ENCODE measurements around the gene C14orf132.

C14orf132 gene

GRCh38 chr14:96054661-96055060 lies 15.5 kb downstream of the C14orf132 start:
- Histone ChIP-seq H4K20me1 (ENCODE audit: insufficient read depth, low read length, poor library complexity, severe bottlenecking) (no peaks in the 10 kb centered on the region), H3K79me2 (ENCODE audit: insufficient read depth, low read length) (no peaks in the 10 kb centered on the region), H3K9me2 (replicated peaks; ENCODE audit: low read depth, low read length) (no peaks in the 10 kb centered on the region), H3K4me2 (ENCODE audit: low read depth, low read length, poor library complexity, severe bottlenecking) (no peak overlapping the region), H2AFZ (ENCODE audit: low read length) (no peak overlapping the region), H3K4me1 (ENCODE audit: insufficient read depth, low read length, poor library complexity, severe bottlenecking) (no peaks in the 10 kb centered on the region), H3K36me3 (ENCODE audit: insufficient read depth, low read length) (no peaks in the 10 kb centered on the region), H3K4me3 (ENCODE audit: low read length, poor library complexity, severe bottlenecking) (no peak overlapping the region), H3F3A (ENCODE audit: low read depth) (no peaks in the 10 kb centered on the region), H3K9me3 (ENCODE audit: insufficient read depth, low read depth, low read length) (no peaks in the 10 kb centered on the region), H3K27me3 (ENCODE audit: insufficient read depth, low read length, poor library complexity, severe bottlenecking) (no peaks in the 10 kb centered on the region), H3K9ac (ENCODE audit: low read depth, low read length, poor library complexity, severe bottlenecking) (no peak overlapping the region)
- no peak for TF ChIP-seq CTCF (conservative IDR thresholded peaks at IDR 0.05; ENCODE audit: low read length)
- no peak for TF ChIP-seq EZH2phosphoT487 (IDR thresholded peaks at IDR 0.05; ENCODE audit: borderline replicate concordance)

- H3K36me3 ChIP-seq (ENCODE audit: insufficient read depth, low read length): no peaks in the 10 kb centered on the region
- TF ChIP-seq EZH2phosphoT487 (IDR thresholded peaks at IDR 0.05; ENCODE audit: borderline replicate concordance): no peak
- TF ChIP-seq CTCF (conservative IDR thresholded peaks at IDR 0.05; ENCODE audit: low read length): no peak
- H3F3A ChIP-seq (ENCODE audit: low read depth): no peaks in the 10 kb centered on the region
- H3K4me2 ChIP-seq (ENCODE audit: low read depth, low read length, poor library complexity, severe bottlenecking): no peak overlapping the region
- no peak overlapping the region for H3K4me3 ChIP-seq (ENCODE audit: low read length, poor library complexity, severe bottlenecking)
- H3K9ac ChIP-seq (ENCODE audit: low read depth, low read length, poor library complexity, severe bottlenecking): no peak overlapping the region
- H2AFZ ChIP-seq (ENCODE audit: low read length): no peak overlapping the region
- H3K9me3 ChIP-seq (ENCODE audit: insufficient read depth, low read depth, low read length): no peaks in the 10 kb centered on the region
- no peaks in the 10 kb centered on the region for H3K9me2 ChIP-seq (replicated peaks; ENCODE audit: low read depth, low read length)
- H4K20me1 ChIP-seq (ENCODE audit: insufficient read depth, low read length, poor library complexity, severe bottlenecking): no peaks in the 10 kb centered on the region
- no peaks in the 10 kb centered on the region for H3K4me1 ChIP-seq (ENCODE audit: insufficient read depth, low read length, poor library complexity, severe bottlenecking)
- H3K27me3 ChIP-seq (ENCODE audit: insufficient read depth, low read length, poor library complexity, severe bottlenecking): no peaks in the 10 kb centered on the region
- no peaks in the 10 kb centered on the region for H3K79me2 ChIP-seq (ENCODE audit: insufficient read depth, low read length)
Observed at GRCh38 chr14:96055065-96055752, 16.0 kb downstream of the C14orf132 start.

GRCh38 chr14:96055753-96056508 lies 16.8 kb downstream of the C14orf132 start:
- no peak overlapping the region for H2AFZ ChIP-seq (ENCODE audit: low read length)
- no peak overlapping the region for H3K9ac ChIP-seq (ENCODE audit: low read depth, low read length, poor library complexity, severe bottlenecking)
- TF ChIP-seq CTCF (conservative IDR thresholded peaks at IDR 0.05; ENCODE audit: low read length): no peak
- TF ChIP-seq EZH2phosphoT487 (IDR thresholded peaks at IDR 0.05; ENCODE audit: borderline replicate concordance): no peak
- no peaks in the 10 kb centered on the region for H3K79me2 ChIP-seq (ENCODE audit: insufficient read depth, low read length)
- H3K9me2 ChIP-seq (replicated peaks; ENCODE audit: low read depth, low read length): no peaks in the 10 kb centered on the region
- no peak overlapping the region for H3K4me3 ChIP-seq (ENCODE audit: low read length, poor library complexity, severe bottlenecking)
- no peaks in the 10 kb centered on the region for H3K4me1 ChIP-seq (ENCODE audit: insufficient read depth, low read length, poor library complexity, severe bottlenecking)
- H3F3A ChIP-seq (ENCODE audit: low read depth): no peaks in the 10 kb centered on the region
- no peak overlapping the region for H3K4me2 ChIP-seq (ENCODE audit: low read depth, low read length, poor library complexity, severe bottlenecking)
- no peaks in the 10 kb centered on the region for H3K9me3 ChIP-seq (ENCODE audit: insufficient read depth, low read depth, low read length)
- H3K36me3 ChIP-seq (ENCODE audit: insufficient read depth, low read length): no peaks in the 10 kb centered on the region
- H4K20me1 ChIP-seq (ENCODE audit: insufficient read depth, low read length, poor library complexity, severe bottlenecking): no peaks in the 10 kb centered on the region
- no peaks in the 10 kb centered on the region for H3K27me3 ChIP-seq (ENCODE audit: insufficient read depth, low read length, poor library complexity, severe bottlenecking)
